Bone marrow (tissue), 2 donors: ENCODE data around the gene MED15.
"Not testable (repeated sequence)": the region's sequence is repeated elsewhere in the genome, so short reads cannot be mapped to it uniquely, and the experiment has no call there.

Experiments
- DNase-seq, 2 donors: peaks; one replicate each; lab custom pipeline; 2025; lab: John Stamatoyannopoulos, UW

The MED15 gene

DNA sequence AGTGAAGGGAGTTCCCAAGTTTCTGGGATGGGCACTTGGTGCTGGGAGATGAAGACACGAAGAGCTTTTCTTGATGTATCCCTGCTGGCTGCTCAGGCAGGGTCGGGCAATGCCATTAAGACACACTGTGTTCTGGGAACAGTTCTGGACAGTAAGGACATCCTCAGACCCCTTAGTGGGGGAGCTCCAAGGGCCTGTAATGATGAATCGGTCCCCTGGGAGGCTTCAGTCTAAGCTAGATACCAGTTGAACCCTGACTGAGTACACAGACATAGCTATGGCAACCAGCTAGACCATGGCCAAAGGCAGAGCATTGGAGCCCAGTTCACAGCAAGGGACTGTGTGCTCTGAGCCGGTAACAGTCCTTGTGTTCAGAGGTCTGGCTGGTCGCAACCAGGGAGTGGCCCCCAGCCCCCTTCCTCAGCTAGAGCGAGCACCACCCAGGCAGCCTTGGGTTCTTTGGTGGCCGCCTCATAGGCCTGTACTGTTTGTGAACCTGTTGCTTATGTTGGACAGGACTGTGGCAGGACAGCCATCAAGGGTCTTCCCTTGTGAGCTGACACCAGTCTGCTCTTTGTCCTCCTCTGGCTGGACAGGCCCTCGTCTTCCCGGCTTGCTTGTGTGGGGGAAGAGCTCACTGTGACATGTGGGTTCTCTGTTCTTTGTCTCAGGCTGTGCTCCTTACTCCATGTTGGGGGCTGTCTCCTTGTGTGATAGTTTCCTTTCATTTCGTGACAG is 25.0 kb downstream of the MED15 start:
- DNase-seq: no peak

DNA sequence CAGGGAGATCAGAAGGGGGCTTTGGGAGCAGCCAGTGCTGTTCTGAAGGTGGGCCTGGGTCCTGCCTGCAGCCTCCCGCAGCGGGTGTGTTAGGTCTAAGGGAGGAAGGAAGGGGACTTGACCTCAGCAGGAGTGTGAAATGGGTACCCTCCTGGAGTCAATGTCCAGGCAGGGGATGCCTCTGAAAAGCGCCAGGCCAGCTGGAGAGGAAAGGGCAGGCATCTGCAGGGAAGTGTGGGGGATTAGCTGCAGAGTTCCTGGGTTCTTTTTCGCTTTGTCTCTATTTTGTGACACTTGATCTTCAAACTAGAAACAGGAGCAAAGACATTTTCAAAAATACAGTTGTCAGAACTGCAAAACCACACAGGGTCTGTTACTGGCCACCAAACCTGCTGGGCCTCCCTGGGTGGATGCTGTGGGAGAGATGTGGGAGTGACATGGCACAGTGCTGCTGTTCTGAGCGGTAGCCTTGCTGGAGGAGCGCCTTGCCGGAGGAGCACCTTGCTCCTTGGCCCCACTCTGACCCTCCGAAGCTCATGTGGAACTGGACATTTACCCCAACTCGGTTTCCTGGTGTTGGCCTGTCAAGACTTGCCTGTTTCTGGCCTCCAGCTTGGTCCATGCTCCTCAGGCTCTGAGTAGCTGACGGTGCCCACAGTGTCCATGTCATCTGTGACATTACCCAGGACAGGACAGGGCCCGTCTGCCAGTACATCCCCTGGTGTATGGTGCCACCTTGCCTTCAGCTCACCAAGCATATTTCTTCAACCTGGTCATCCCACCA is 25.9 kb downstream of the MED15 start:
- no peak for DNase-seq

DNA sequence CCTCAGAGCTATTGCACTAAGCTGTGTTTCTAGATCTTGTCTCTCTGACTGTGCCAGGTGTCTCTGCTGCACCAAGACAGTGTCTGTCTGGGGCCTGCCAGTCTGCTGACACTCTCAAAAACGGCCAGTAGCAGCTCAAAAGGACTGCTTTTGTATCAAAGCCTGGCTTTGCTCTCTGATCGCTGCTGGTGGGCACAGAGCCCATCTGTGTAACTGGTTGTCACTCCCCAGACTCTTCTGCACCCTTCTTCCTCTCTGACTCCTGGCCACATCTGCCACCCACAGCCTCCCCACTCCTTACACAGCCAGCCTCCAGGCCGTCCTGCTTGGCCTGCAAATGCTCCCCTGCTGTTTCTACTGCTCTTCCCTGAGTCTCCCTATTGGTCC is 26.5 kb downstream of the MED15 start:
- DNase-seq: no peak

DNA sequence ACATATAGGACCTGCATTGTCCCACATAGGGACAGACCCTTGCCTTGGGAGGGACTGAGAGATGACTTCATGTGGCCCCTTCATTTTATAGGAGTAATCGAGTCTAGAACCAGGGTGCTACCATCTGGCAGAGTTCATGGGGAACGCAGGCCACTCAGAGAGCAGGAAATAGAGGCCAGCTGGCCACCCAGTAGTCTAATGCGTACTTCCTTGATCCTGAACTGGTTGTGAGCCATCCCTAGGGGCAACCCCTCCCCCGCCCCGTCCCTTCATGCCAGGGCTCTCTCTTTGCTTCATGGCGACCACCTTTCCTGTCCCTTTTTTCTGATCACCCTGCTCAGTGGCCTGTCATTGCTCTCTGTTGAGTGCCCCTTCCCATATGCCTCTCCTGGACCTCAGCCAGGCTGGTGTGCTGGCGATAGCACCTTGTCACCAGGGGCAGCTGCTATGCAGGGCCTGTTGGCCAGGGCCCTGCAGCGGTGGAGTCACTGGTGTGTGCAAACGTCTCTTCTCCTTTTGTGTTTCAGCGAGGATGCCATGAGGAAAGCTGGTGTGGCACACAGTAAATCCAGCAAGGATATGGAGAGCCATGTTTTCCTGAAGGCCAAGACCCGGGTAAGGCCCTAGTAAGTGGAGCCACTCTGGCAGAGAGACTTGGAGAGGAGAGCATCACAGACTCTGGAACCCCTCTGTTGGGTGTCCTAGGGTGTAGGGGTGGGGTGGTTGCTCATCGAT is 29.3 kb downstream of the MED15 start:
- no peak for DNase-seq

DNA sequence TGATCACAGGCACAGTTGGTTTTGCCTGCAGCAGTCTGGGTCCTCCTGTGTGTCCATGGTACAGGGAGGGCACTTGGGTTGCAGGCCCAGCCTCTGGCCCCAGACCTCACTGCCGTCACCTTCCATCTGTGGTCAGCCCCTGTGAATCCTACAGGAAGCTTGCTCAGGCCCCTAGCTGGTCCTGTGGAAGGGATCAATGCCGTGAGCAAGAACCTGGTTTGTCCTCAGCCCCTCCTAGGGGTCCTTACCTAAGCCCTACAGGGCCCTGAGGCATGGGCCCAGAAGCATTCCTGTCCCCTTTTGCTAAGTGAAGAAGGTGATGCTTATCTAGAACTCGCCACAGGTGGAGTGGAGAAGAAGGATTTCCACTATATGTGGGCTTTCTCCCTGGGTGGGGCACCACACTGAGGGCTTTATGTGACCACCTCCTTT is 29.9 kb downstream of the MED15 start:
- DNase-seq: no peak

DNA sequence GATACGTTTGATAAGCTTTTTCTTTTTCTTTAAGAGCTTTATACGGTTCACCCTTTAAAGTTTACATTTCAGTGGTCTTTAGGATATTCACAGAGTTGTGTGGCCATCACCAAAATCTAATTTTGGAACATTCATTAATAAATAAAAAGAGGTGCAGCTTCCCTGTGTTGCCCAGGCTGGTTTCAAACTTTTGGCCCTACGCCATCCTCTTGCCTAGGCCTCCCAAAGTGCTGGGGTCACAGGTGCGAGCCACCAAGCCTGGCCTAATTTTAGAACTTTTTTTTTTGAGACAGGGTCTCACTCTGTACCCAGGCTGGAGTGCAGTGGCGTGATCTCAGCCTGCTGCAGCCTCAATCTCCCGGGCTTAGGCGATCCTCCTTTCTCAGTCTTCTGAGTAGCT is 30.6 kb downstream of the MED15 start:
- no peak for DNase-seq

DNA sequence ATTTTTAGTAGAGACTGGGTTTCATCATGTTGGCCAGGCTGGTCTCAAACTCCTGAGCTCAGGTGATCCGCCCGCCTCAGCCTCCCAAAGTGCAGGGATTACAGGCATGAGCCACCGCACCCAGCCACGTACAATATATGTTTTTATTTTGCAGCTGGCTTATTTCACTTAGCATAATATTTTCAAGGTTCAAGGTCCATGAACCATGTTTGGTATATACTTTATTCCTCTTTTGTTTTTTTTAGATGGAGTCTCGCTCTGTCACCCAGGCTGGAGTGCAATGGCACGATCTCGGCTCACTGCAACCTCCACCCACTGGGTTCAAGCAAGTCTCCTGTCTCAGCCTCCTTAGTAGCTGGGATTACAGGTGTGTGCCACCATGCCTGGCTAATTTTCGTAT is 31.5 kb downstream of the MED15 start:
- not testable (repeated sequence) for DNase-seq

DNA sequence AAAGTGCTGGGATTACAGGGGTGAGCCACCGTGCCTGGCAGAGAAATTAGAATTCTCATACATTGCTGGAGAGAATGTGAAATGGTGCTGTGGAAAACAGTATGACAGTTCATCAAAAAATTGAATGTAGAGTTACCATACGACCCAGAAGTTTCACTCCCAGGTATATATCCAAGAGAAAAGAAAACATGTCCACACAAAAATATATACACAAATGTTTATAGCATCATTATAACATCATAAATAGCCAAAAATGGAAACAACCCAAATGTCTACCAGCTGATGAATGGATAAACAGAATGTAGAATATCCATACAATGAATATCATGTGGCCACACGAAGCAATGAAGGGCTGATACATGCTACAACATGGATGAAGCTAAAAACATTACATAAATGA is 34.6 kb downstream of the MED15 start:
- no peak for DNase-seq

DNA sequence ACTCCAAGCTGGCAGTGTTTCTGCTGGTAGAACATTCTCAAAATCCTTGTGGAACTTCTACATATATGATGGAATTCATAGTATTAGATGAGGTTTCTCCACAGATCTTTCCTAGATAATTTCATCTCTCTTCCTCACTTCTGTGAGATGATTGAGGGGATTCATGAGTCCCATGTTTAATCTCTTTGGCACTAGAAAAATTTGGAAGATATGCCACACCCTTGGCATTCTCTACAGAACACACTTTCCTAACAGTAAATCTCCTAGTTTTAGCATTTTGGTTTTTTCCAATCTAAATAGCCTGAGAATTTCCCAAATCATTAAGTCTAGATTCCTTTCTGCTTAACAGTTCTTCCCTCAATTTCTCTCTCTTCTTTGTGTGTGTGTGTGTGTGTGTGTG is 35.3 kb downstream of the MED15 start:
- no peak for DNase-seq

DNA sequence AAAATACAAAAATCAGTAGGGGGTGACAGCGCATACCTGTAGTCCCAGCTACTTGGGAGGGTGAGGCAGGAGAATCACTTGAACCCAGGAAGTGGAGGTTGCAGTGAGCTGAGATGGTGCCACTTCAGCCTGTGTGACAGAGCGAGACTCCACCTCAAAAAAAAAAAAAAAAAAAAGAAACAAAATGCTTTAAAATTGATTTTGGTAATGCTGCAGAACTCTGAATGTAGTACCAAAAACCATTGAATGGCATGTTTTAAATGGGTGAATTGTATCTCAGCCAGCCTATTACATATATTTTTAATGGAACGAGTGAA is 37.9 kb downstream of the MED15 start:
- not testable (repeated sequence) for DNase-seq

DNA sequence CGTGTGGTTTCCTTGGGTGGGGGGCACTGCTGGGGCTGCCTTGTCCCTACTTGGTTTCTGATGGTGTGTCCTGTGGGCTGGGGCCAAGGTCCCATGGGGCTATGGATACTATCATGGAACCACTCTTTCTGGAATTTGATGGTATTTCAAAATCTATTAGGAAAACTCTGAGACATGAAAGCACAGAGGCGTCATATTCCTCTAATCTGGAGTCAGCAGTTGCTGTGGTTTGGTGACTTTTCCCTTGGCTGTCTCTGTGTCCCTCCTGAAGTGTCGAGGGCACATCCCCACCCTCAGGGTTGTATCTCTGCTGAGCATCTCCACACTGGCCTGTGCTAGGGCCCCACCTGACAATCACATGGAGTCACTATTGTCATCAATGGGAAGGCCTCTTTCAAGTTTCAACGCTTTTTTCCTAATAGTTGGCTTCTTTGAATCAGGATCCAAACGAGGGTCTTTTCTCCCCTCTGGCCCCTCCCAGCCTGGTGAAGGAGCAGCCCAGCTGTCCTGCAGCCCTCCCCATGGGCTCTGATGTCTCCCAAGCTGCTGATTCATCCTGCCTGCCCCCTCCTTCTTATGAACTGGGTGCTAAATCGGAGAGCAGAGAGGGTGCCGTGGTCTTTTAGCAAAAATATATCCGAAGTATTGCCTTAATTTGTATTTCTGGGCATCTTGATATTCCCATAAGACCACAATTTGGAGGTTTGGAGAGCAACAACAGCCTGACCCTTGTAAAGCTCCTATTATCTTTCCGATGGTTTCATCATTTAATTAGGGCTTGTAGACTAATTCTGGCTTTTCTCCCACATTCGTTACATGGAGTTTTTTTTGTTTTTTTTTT is 38.5 kb downstream of the MED15 start:
- DNase-seq: no peak

DNA sequence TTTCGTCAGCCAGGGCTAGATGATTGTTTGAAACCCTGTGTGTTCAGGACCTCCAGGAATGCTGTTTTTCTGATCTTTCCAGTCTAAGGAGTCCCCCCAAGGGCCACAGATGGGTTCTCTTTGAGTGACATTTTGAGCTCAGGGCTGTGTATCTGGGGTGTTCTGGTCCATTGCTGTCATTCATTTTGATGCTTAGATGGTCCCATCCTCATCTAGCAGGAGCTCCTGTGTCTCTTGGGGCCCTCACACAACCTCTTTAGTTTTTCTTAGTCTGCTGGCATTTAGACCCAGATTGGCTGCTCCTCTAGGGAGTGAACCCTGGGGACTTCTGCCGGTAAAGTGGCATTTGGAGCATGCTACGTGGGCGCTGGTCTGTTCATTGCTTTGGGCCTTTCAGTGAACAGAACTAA is 39.1 kb downstream of the MED15 start:
- DNase-seq: no peak

DNA sequence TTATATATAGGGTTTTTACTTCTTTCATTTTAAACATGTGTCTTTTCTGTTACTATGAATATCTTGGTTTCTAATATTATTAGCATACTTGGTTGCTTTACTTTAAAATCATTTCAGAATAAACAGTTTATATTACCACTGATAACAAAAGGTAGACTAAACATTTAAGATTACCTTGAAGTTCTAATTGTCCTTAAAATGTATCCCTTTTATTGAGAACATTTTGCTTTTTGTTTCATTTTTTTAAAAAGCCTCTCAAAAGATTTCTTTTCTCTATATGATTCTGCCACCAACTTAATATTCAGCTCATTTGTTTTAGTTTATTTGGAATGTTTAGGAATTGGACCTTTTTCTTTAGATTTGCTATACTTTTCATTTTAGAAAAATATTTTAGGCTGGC is 39.6 kb downstream of the MED15 start:
- no peak for DNase-seq

DNA sequence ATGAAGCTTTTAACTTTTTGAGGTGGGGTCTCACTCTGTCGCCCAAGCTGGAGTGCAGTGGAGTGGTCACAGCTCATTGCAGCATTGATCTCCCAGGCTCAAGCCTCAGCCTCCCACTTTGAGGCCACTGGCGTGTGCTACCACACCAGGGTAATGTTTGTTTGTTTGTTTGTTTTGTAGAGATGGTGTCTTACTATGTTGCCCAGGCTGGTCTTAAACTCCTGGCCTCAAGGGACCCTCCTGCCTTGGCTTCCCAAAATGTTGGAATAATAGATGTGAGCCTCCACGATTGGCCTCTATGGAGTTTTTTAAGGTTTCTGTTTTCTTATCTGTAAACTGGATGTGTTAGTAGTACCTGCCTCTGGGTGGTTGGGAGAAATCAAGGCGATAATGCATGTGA is 41.4 kb downstream of the MED15 start:
- no peak for DNase-seq

DNA sequence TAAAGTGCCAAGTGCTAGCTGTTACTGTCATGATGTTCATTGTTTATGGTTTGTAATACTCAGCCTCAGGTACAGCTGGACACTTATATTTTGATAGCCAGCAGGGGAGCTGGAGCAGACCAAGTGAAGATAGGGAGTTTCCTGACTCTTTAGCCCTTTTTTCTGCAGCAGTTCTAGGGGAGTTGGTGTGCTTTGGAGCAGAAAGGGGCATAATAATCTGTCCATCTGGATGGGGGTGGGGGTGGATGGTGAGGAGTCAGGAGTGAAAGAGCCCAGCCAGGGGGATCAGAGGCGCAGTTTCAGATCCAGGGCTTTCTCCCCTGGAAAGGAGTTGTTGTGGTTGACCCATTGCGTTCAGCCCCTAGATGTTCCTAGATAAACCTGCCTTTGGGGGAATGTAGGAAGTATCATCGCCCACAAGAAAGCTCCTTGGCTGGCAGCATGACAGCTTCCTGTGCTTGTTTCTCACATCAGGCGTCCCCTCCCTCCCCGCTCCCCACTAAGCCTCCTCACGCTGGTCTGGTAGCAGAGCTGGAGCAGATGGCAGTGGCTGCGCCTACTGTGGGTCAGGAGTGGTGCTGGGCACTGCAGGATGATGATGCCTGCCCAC is 41.9 kb downstream of the MED15 start:
- DNase-seq: no peak

DNA sequence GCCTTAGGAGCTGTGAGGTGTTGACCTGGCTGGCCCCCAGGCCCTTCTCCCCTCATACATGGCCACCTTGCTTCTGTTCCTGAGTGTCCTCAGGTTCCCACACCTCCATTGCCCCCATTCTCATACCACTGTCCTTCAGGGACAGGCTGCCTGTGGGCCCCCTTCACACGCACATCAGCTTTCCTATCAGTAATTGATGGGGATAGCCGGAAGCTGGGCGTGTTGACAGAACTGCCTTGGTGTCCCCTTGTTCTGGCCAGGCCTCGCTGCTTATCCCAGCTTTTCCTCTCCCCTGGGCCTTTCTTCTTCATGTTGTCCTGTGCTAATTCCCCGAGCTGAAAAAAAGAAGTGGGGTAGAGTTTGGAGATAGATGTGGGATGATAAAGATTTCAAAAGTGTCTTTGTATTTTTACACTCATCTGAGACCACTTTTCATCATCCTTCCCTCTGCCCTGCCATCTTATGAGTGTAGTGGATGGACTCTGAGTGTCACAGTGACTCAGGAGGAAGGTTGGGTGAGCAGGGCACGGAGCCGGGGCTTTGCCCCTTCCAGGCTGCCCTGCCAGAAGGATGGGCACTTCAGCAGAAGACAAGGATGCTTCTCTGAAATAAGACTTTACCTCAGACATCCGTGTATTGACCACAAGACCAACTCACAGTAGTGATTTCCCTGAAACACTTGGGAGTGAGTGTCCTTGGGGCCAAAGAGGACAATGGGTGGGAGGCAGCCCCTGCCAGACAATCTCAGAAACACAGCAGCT is 42.8 kb downstream of the MED15 start:
- no peak for DNase-seq

DNA sequence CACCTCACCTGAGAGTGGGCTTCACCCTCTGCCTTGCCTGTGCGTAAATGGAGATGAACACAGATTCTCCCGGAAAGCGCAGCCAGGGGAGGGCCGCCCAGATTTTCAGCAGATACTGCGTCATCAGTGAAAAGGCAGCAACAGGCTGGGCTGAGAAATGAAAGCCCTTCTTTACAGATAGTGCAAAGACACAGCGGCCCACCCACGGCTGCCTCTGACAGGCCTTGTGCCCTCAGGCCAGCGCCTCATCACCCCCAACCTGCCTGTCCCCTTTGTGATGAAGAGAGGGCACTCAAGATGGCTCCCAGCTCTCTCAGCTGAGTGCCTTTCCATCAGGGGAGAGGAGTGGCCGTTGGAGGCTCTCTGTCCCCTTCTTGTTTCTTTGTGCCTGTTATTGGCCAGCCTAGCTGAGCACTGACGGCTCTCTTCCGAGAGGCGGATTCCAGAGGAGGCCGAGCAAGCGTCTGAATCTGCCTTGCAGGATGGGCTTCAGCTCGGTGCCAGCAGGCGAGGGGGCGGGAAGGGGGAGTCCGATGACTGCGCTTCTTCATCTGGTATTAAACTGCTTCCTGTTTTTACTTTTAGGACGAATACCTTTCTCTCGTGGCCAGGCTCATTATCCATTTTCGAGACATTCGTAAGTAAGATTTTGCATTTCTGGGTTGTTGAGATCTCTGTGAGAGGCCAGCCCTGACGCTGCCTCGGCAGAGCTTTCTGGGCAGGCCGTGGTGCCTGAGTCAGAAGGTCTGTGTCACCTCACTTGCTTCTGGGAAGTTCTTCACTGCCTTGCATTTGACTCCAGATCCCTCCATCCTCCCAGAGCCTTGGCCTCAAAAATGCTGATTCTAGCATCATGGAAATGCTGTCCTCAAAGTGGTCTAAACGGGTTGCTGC is 43.7 kb downstream of the MED15 start:
- no peak for DNase-seq

DNA sequence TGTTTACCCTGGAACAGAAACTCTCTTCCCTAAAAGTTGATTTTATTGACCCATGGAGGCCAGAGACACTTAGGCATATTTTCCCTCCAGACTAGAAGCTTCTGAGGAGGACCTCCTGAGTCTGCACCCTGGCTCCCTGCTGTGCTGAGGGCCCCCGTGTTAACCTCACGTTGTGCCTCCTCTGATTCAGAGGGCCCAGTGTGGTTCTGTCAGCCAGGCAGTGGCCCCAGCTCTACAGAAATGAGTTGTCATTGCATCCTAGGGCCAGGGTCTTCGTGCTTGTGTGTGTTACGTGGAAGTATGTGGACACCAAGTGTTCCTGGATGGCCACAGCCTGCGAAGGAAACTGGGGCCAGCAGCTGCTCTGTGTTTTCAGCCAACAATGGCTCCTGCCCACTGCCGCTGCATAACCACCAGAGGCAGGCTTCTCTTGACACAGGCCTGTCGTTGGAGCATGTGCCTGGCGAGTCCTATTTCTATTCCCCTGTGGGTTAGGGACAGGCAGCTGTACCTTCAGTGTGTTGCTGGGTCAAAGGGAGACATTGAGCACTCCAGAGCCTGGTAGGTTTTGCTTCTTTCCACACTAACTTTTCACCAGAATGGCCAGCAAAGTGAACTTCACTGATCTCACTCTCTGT is 44.5 kb downstream of the MED15 start:
- DNase-seq: no peak
